Measurements from ENCODE around the gene KLHL42. TPM values are rescaled to one million over a fixed set of nuclear protein-coding genes. Genes with fewer than 3 reads are reported as not detected.
A peak's percentile ranks its signal among the peaks of the same experiment; 100 is the strongest.

KLHL42 gene
- polyA plus RNA-seq, 2 of the 4 experiments (the other 2 are of a cell fraction), result 15.2 to 29.1 TPM

DNA sequence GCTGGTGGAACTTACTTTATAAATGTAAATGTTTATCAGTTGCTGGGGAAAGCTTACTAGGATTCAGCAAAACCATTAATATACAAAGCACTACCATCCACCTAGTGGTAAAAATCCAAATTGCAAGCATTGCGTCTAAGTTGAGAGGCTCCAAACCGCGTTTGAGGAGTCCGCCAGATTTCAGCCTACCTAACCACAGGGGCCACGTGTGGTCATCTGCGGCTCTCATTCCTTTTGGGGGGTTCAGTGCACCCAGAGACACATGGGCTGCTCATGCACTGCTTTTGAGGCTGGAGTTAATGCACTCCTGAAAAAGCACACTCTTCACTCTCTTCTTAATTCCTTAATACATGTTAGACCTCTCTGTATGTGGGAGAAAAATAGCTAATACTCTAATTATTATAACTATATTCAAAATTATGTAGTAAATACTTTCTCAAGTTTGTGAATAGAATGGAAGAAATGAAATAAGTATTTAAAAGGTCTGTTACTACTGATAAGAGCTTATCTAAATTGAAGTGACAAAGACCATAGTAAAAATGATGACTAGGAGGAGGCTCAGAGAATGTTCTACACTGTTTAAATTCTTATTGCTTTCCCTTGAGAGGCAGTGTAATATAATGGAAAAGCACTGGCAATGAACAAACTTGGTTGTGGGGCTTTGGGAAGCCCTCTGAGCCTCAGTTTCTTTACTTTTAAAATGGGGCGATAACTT is 41.4 kb downstream of the KLHL42 start:
- peak; percentile 79 to 80 for DNase-seq (ENCODE audit: low read depth in 1 of 2, low spot score in 1 of 2)
- 0 out of 3 replicates have a peak, but pooled peaks cover 5% of the 10 kb centered on the region for H3K4me1 ChIP-seq
- ChIA-PET POLR2A (interaction anchor here (2.2 kb wide), 1 partner anchor 42 kb away, joined by 15 read pairs; the partner anchor contains the start of genes KLHL42 and MANSC4), CTCF (interaction anchor here (0.5 to 4.5 kb wide), 37 partner anchors 9 to 1053 kb away, joined by 3 to 31 read pairs (median 4); partner anchors contain the start of genes KLHL42 and MANSC4)
- peak; percentile 76 to 92 for ATAC-seq
- H3K27ac ChIP-seq, result no peak overlapping the region
- 16% methylated on average over 7 of the region's 7 CpGs for WGBS (ENCODE audit: missing lambda C conversion rate)
- no peak overlapping the region for H3K4me3 ChIP-seq
- H3K9me3 ChIP-seq, result no peaks in the 10 kb centered on the region
- TF ChIP-seq FOSL2 (IDR thresholded peaks at IDR 0.05) (no peak), FOSL2 (CRISPR knock-in tag; IDR thresholded peaks at IDR 0.05) (no peak), SMC3 (IDR thresholded peaks at IDR 0.05) (peak; percentile 65), SREBF2 (IDR thresholded peaks at IDR 0.05) (no peak), KDM5A (IDR thresholded peaks at IDR 0.05) (no peak), NR3C1 (IDR thresholded peaks at IDR 0.05) (no peak), GATA3 (IDR thresholded peaks at IDR 0.05; ENCODE audit: borderline replicate concordance) (no peak), EP300 (IDR thresholded peaks at IDR 0.05) (no peak), MYC (IDR thresholded peaks at IDR 0.05; ENCODE audit: borderline replicate concordance, low read length) (no peak), HOXB13 (CRISPR knock-in tag; IDR thresholded peaks at IDR 0.05; ENCODE audit: low read depth) (no peak), FOXS1 (CRISPR knock-in tag; IDR thresholded peaks at IDR 0.05) (no peak), TP53 (CRISPR knock-in tag; IDR thresholded peaks at IDR 0.05) (no peak), JUN (IDR thresholded peaks at IDR 0.05) (no peak), RCOR1 (IDR thresholded peaks at IDR 0.05; ENCODE audit: low read depth, low read length) (no peak), ZSCAN20 (CRISPR knock-in tag; IDR thresholded peaks at IDR 0.05) (no peak), RARB (CRISPR knock-in tag; IDR thresholded peaks at IDR 0.05) (no peak), CBX2 (IDR thresholded peaks at IDR 0.05; ENCODE audit: borderline replicate concordance, low read depth) (no peak), EHF (CRISPR knock-in tag; IDR thresholded peaks at IDR 0.05) (no peak), RAD21 (conservative IDR thresholded peaks at IDR 0.05 in 1 of 2, IDR thresholded peaks at IDR 0.05 in 1 of 2) (peak; percentile 67)
- TF ChIP-seq, protein P1, sequence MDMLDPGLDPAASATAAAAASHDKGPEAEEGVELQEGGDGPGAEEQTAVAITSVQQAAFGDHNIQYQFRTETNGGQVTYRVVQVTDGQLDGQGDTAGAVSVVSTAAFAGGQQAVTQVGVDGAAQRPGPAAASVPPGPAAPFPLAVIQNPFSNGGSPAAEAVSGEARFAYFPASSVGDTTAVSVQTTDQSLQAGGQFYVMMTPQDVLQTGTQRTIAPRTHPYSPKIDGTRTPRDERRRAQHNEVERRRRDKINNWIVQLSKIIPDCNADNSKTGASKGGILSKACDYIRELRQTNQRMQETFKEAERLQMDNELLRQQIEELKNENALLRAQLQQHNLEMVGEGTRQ (IDR thresholded peaks at IDR 0.05), result no peak
- TF ChIP-seq, protein P2, sequence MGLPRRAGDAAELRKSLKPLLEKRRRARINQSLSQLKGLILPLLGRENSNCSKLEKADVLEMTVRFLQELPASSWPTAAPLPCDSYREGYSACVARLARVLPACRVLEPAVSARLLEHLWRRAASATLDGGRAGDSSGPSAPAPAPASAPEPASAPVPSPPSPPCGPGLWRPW (IDR thresholded peaks at IDR 0.05), result no peak
- TF ChIP-seq, protein P3, sequence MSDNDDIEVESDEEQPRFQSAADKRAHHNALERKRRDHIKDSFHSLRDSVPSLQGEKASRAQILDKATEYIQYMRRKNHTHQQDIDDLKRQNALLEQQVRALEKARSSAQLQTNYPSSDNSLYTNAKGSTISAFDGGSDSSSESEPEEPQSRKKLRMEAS (IDR thresholded peaks at IDR 0.05), result peak; percentile 30; the same call in 1 of the 2 replicates
- TF ChIP-seq, protein P4, sequence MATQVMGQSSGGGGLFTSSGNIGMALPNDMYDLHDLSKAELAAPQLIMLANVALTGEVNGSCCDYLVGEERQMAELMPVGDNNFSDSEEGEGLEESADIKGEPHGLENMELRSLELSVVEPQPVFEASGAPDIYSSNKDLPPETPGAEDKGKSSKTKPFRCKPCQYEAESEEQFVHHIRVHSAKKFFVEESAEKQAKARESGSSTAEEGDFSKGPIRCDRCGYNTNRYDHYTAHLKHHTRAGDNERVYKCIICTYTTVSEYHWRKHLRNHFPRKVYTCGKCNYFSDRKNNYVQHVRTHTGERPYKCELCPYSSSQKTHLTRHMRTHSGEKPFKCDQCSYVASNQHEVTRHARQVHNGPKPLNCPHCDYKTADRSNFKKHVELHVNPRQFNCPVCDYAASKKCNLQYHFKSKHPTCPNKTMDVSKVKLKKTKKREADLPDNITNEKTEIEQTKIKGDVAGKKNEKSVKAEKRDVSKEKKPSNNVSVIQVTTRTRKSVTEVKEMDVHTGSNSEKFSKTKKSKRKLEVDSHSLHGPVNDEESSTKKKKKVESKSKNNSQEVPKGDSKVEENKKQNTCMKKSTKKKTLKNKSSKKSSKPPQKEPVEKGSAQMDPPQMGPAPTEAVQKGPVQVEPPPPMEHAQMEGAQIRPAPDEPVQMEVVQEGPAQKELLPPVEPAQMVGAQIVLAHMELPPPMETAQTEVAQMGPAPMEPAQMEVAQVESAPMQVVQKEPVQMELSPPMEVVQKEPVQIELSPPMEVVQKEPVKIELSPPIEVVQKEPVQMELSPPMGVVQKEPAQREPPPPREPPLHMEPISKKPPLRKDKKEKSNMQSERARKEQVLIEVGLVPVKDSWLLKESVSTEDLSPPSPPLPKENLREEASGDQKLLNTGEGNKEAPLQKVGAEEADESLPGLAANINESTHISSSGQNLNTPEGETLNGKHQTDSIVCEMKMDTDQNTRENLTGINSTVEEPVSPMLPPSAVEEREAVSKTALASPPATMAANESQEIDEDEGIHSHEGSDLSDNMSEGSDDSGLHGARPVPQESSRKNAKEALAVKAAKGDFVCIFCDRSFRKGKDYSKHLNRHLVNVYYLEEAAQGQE (IDR thresholded peaks at IDR 0.05), result no peak
- TF ChIP-seq, protein P5, sequence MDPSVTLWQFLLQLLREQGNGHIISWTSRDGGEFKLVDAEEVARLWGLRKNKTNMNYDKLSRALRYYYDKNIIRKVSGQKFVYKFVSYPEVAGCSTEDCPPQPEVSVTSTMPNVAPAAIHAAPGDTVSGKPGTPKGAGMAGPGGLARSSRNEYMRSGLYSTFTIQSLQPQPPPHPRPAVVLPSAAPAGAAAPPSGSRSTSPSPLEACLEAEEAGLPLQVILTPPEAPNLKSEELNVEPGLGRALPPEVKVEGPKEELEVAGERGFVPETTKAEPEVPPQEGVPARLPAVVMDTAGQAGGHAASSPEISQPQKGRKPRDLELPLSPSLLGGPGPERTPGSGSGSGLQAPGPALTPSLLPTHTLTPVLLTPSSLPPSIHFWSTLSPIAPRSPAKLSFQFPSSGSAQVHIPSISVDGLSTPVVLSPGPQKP (IDR thresholded peaks at IDR 0.05; ENCODE audit: low read depth, low read length), result no peak
- TF ChIP-seq, protein P6, sequence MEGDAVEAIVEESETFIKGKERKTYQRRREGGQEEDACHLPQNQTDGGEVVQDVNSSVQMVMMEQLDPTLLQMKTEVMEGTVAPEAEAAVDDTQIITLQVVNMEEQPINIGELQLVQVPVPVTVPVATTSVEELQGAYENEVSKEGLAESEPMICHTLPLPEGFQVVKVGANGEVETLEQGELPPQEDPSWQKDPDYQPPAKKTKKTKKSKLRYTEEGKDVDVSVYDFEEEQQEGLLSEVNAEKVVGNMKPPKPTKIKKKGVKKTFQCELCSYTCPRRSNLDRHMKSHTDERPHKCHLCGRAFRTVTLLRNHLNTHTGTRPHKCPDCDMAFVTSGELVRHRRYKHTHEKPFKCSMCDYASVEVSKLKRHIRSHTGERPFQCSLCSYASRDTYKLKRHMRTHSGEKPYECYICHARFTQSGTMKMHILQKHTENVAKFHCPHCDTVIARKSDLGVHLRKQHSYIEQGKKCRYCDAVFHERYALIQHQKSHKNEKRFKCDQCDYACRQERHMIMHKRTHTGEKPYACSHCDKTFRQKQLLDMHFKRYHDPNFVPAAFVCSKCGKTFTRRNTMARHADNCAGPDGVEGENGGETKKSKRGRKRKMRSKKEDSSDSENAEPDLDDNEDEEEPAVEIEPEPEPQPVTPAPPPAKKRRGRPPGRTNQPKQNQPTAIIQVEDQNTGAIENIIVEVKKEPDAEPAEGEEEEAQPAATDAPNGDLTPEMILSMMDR (IDR thresholded peaks at IDR 0.05), result peak; percentile 68
- TF ChIP-seq, protein P7, sequence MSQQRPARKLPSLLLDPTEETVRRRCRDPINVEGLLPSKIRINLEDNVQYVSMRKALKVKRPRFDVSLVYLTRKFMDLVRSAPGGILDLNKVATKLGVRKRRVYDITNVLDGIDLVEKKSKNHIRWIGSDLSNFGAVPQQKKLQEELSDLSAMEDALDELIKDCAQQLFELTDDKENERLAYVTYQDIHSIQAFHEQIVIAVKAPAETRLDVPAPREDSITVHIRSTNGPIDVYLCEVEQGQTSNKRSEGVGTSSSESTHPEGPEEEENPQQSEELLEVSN (IDR thresholded peaks at IDR 0.05; ENCODE audit: borderline replicate concordance, low read depth), result no peak
- no peak for FAIRE-seq
- H3K4me2 ChIP-seq, result peak overlapping the region; percentile 80
